ENCODE measurements around the gene PYHIN1. TPM values are rescaled to one million over a fixed set of nuclear protein-coding genes. Genes with fewer than 3 reads are reported as not detected.

Gene PYHIN1
- total RNA-seq, 1 experiment from 2014 or later, result not detected

DNA sequence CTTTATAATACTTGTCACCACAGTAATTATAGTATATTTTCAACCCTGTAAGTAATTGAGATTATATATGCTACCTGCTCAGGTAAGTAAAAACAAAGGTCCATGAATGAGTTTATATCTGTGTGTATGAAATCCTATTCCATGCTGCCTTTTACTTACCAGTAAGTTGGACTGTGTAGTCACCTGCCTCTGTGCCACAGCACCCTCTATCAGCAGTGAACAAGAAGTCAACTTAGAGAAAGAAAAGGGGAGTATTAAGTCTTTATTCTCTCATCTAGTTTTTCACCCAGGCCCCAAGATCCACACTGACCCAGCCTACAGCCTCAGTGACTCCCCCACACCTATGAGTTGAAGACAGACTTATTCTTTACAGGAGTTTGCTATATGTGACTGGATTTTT lies 41.5 kb downstream of the PYHIN1 start:
- H3K27me3 ChIP-seq (ENCODE audit: low read length), result peaks cover 5% of the 10 kb centered on the region
- H4K20me1 ChIP-seq (ENCODE audit: low read length), result no peaks in the 10 kb centered on the region
- no peaks in the 10 kb centered on the region for H3K79me2 ChIP-seq (ENCODE audit: low read length)
- TF ChIP-seq EZH2 (IDR thresholded peaks at IDR 0.05; ENCODE audit: low read length, unreplicated experiment) (no peak), EZH2phosphoT487 (IDR thresholded peaks at IDR 0.05; ENCODE audit: borderline replicate concordance, low read length) (no peak)
- TF ChIP-seq, protein P1, sequence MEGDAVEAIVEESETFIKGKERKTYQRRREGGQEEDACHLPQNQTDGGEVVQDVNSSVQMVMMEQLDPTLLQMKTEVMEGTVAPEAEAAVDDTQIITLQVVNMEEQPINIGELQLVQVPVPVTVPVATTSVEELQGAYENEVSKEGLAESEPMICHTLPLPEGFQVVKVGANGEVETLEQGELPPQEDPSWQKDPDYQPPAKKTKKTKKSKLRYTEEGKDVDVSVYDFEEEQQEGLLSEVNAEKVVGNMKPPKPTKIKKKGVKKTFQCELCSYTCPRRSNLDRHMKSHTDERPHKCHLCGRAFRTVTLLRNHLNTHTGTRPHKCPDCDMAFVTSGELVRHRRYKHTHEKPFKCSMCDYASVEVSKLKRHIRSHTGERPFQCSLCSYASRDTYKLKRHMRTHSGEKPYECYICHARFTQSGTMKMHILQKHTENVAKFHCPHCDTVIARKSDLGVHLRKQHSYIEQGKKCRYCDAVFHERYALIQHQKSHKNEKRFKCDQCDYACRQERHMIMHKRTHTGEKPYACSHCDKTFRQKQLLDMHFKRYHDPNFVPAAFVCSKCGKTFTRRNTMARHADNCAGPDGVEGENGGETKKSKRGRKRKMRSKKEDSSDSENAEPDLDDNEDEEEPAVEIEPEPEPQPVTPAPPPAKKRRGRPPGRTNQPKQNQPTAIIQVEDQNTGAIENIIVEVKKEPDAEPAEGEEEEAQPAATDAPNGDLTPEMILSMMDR (conservative IDR thresholded peaks at IDR 0.05; ENCODE audit: low read depth, low read length), result peak; percentile 32; the same call in 1 of the 2 replicates
- no peak overlapping the region for H3K4me2 ChIP-seq (ENCODE audit: low read length)
- BruUV-seq (replicated peaks), result no TSS peak
- no peaks in the 10 kb centered on the region for H3K9me2 ChIP-seq (replicated peaks; ENCODE audit: low read length)
- ChIA-PET POLR2A (ENCODE audit: unreplicated experiment) (no interaction called here), CTCF (no interaction called here)
- H3K27ac ChIP-seq (ENCODE audit: low read length), result no peak overlapping the region
- intact Hi-C loops (cut with micrococcal nuclease), result no loop called here
- DNase-seq (peak; percentile 5), ATAC-seq (peak; percentile 45; the same call in 1 of the 2 replicates)
- no peaks in the 10 kb centered on the region for H3F3A ChIP-seq (ENCODE audit: low read length, unreplicated experiment)
- no peak overlapping the region for H3K4me3 ChIP-seq (ENCODE audit: low read length)
- H3K36me3 ChIP-seq (ENCODE audit: low read depth, low read length), result no peaks in the 10 kb centered on the region
- no peaks in the 10 kb centered on the region for H3K4me1 ChIP-seq (ENCODE audit: insufficient read depth, low read length)
- no peaks in the 10 kb centered on the region for H3K9me3 ChIP-seq (ENCODE audit: low read length)
- no peak overlapping the region for H3K9ac ChIP-seq (ENCODE audit: low read length)
- no peak overlapping the region for H2AFZ ChIP-seq (ENCODE audit: low read length)

DNA sequence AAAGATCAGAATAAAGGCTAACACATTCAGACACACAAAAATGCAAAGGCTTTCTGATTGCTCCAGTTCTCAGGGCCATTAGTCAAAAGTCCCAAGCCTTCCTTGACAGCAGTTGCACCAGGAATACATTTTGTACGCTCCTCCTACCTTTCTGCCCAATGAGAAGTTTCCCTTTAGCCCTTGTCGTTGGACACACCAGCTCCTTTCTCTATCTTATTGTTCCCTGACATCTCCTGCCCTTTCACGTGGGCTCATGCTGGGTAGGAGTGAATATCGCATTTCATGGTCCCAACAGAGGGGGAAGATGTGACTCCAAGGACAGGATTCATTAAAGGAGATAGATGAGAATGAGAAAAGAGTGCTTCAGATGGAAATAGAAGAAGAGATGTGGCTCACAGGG lies 44.9 kb downstream of the PYHIN1 start:
- H3K4me3 ChIP-seq (ENCODE audit: low read length), result no peak overlapping the region
- no peaks in the 10 kb centered on the region for H3K9me2 ChIP-seq (replicated peaks; ENCODE audit: low read length)
- no peaks in the 10 kb centered on the region for H4K20me1 ChIP-seq (ENCODE audit: low read length)
- ChIA-PET POLR2A (ENCODE audit: unreplicated experiment) (no interaction called here), CTCF (no interaction called here)
- DNase-seq, result no peak
- H3K36me3 ChIP-seq (ENCODE audit: low read depth, low read length), result no peaks in the 10 kb centered on the region
- H3K27ac ChIP-seq (ENCODE audit: low read length), result no peak overlapping the region
- no peaks in the 10 kb centered on the region for H3K4me1 ChIP-seq (ENCODE audit: insufficient read depth, low read length)
- no peak overlapping the region for H3K4me2 ChIP-seq (ENCODE audit: low read length)
- ATAC-seq, result no peak
- no peaks in the 10 kb centered on the region for H3F3A ChIP-seq (ENCODE audit: low read length, unreplicated experiment)
- no peak overlapping the region for H3K9ac ChIP-seq (ENCODE audit: low read length)
- no peak overlapping the region for H2AFZ ChIP-seq (ENCODE audit: low read length)
- intact Hi-C loops (cut with micrococcal nuclease), result no loop called here
- H3K79me2 ChIP-seq (ENCODE audit: low read length), result no peaks in the 10 kb centered on the region
- peaks cover 5% of the 10 kb centered on the region for H3K27me3 ChIP-seq (ENCODE audit: low read length)
- no peaks in the 10 kb centered on the region for H3K9me3 ChIP-seq (ENCODE audit: low read length)
- no TSS peak for BruUV-seq (replicated peaks)
- TF ChIP-seq EZH2phosphoT487 (IDR thresholded peaks at IDR 0.05; ENCODE audit: borderline replicate concordance, low read length) (no peak), EZH2 (IDR thresholded peaks at IDR 0.05; ENCODE audit: low read length, unreplicated experiment) (no peak)
- TF ChIP-seq, protein P1 (conservative IDR thresholded peaks at IDR 0.05; ENCODE audit: low read depth, low read length), result no peak

DNA sequence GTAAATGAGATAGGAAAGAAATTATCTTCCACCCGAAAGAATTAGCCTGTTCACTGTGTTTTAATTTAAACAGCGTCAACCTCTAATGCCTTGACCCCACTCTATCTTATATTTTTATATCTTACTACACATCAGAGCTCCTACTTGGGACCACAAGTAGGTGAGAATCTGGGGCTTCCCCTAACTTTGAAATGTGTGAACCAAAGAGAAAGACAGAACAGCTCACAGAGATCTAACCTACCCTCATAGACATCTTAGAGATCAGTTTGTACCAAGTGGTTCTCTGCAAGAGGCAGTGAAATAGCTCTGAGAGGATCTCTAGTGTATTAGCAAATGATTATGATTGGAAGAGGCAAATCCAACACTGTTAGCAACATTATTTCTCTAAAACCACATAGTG lies 47.4 kb downstream of the PYHIN1 start:
- no TSS peak for BruUV-seq (replicated peaks)
- Histone ChIP-seq H3K4me1 (ENCODE audit: insufficient read depth, low read length) (no peaks in the 10 kb centered on the region), H4K20me1 (ENCODE audit: low read length) (no peaks in the 10 kb centered on the region), H3K36me3 (ENCODE audit: low read depth, low read length) (no peaks in the 10 kb centered on the region), H3K79me2 (ENCODE audit: low read length) (no peaks in the 10 kb centered on the region), H3F3A (ENCODE audit: low read length, unreplicated experiment) (no peaks in the 10 kb centered on the region), H3K4me3 (ENCODE audit: low read length) (no peak overlapping the region), H3K27ac (ENCODE audit: low read length) (no peak overlapping the region), H2AFZ (ENCODE audit: low read length) (no peak overlapping the region), H3K9me2 (replicated peaks; ENCODE audit: low read length) (no peaks in the 10 kb centered on the region), H3K9ac (ENCODE audit: low read length) (no peak overlapping the region), H3K27me3 (ENCODE audit: low read length) (peaks cover 5% of the 10 kb centered on the region), H3K9me3 (ENCODE audit: low read length) (no peaks in the 10 kb centered on the region), H3K4me2 (ENCODE audit: low read length) (no peak overlapping the region)
- intact Hi-C loops (cut with micrococcal nuclease), result no loop called here
- no peak for ATAC-seq
- CTCF ChIA-PET, result no interaction called here
- TF ChIP-seq EZH2 (IDR thresholded peaks at IDR 0.05; ENCODE audit: low read length, unreplicated experiment), result no peak
- TF ChIP-seq EZH2phosphoT487 (IDR thresholded peaks at IDR 0.05; ENCODE audit: borderline replicate concordance, low read length), result no peak
- TF ChIP-seq, protein P1 (conservative IDR thresholded peaks at IDR 0.05; ENCODE audit: low read depth, low read length), result no peak
- DNase-seq, result no peak
- POLR2A ChIA-PET (ENCODE audit: unreplicated experiment), result no interaction called here

All from PC-3 (cell line).